Loucy (cell line): ENCODE measurements around the gene HEATR5A.
"Not testable (repeated sequence)": the region's sequence is repeated elsewhere in the genome, so short reads cannot be mapped to it uniquely, and the experiment has no call there.

Experiments
- EZH2phosphoT487 ChIP-seq: fragments of 200-600 bp; IDR thresholded peaks from 2 replicates; pipeline ENCODE4 v1.6.1; 2018; ENCODE audit warnings: antibody characterized with exemption, mild to moderate bottlenecking, moderate library complexity, borderline replicate concordance
- TF ChIP-seq, protein P1 (sequence below): fragments of 200-600 bp; sonication (generic); conservative IDR thresholded peaks from 2 replicates; pipeline ENCODE4 v1.5.1; 2014; ENCODE audit warnings: mild to moderate bottlenecking, antibody characterized with exemption, low read length

DNA sequence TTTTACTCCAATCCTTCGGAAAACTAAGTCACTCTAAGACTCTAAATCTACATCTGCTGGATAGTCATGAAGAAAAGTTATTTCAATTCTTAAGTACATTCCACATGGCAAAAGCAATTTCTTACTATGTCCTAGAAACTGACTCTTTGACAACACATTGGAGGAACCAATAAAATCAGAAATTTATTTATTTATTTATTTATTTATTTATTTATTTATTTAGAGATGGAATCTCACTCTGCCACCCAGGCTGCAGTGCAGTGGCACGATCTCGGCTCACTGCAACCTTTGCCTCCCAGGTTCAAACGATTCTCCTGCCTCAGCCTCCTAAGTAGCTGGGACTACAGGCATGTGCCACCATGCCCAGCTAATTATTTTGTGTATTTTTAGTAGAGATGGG, 58.6 kb downstream of the HEATR5A start:
- TF ChIP-seq, protein P1, sequence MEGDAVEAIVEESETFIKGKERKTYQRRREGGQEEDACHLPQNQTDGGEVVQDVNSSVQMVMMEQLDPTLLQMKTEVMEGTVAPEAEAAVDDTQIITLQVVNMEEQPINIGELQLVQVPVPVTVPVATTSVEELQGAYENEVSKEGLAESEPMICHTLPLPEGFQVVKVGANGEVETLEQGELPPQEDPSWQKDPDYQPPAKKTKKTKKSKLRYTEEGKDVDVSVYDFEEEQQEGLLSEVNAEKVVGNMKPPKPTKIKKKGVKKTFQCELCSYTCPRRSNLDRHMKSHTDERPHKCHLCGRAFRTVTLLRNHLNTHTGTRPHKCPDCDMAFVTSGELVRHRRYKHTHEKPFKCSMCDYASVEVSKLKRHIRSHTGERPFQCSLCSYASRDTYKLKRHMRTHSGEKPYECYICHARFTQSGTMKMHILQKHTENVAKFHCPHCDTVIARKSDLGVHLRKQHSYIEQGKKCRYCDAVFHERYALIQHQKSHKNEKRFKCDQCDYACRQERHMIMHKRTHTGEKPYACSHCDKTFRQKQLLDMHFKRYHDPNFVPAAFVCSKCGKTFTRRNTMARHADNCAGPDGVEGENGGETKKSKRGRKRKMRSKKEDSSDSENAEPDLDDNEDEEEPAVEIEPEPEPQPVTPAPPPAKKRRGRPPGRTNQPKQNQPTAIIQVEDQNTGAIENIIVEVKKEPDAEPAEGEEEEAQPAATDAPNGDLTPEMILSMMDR = not testable (repeated sequence)
- not testable (repeated sequence) for TF ChIP-seq EZH2phosphoT487
